Aorta (tissue), 5 donors: ENCODE data around the gene SMARCD1. TPM values are rescaled to one million over a fixed set of nuclear protein-coding genes. Genes with fewer than 3 reads are reported as not detected.

Experiments
- ATAC-seq: fragments of 200-7000 bp; cut with Tn5 transposase; one replicate; pipeline ENCODE4 v1.9.1; 2022; ENCODE audit warnings: moderate library complexity; ENCODE audit not compliant: low FRiP score
- DNase-seq, 2 donors: peaks; one replicate each; pipeline ENCODE4 v3.0.0-alpha.2; 2020
- H3K27ac ChIP-seq, 2 donors: one replicate each; pipeline ENCODE4 v1.5.1; 2013; ENCODE audit warnings: low read length in 2 of 2, mild to moderate bottlenecking in 2 of 2, moderate library complexity in 2 of 2, control low read depth in 1 of 2, inconsistent platforms in 1 of 2, low read depth in 1 of 2
- H3K27me3 ChIP-seq, 2 donors: one replicate each; pipeline ENCODE4 v1.6.1; 2013; ENCODE audit warnings: control low read depth in 1 of 2, low read length in 1 of 2, mild to moderate bottlenecking in 1 of 2, moderate library complexity in 1 of 2; ENCODE audit not compliant: insufficient read depth in 2 of 2, control insufficient read depth in 1 of 2
- H3K36me3 ChIP-seq, 2 donors: one replicate each; pipeline ENCODE4 v1.6.1; 2013; ENCODE audit warnings: control low read depth in 1 of 2, low read length in 1 of 2, mild to moderate bottlenecking in 1 of 2; ENCODE audit not compliant: insufficient read depth in 2 of 2, control insufficient read depth in 1 of 2
- H3K4me1 ChIP-seq, 2 donors: one replicate each; pipeline ENCODE4 v1.6.1; 2013; ENCODE audit warnings: low read length in 2 of 2, control low read depth in 1 of 2, mild to moderate bottlenecking in 1 of 2, moderate library complexity in 1 of 2; ENCODE audit not compliant: insufficient read depth in 2 of 2, control insufficient read depth in 1 of 2
- H3K4me3 ChIP-seq, 2 donors: one replicate each; pipeline ENCODE4 v1.5.1; 2013; ENCODE audit warnings: low read length in 2 of 2, control low read depth in 1 of 2, mild to moderate bottlenecking in 1 of 2
- H3K9me3 ChIP-seq: one replicate; pipeline ENCODE4 v1.6.1; 2013; ENCODE audit warnings: mild to moderate bottlenecking, low read length; ENCODE audit not compliant: control insufficient read depth
- WGBS, 2 donors: extraction: QIAGEN DNeasy Blood & Tissue Kit; methylation state at CpG; one replicate each; pipeline ENCODE4 v1.1.7; 2013; 5-methylcytosine and 5-hydroxymethylcytosine counted together
- intact Hi-C, 2 donors: fragments of 100-400 bp; cut with DNase I; formaldehyde crosslinking; loops; one replicate each; pipeline versions ENCODE4 v1.14.2 to v1.15.0; 2022
- polyA plus RNA-seq, 2 donors: library from polyadenylated mRNA; stranded (reverse); fragments of 200-250 nt; gene quantifications; one replicate each; pipeline ENCODE4 v1.2.3, GENCODE V29; 2013
- total RNA-seq, 2 donors: library from RNA; stranded (reverse); fragmentation: NEBNext Ultra II Directional; extraction: Animal tissue kit (Norgen Biotek cat#: 25700); gene quantifications; one replicate each; pipeline ENCODE4 v1.2.1, GENCODE V29; 2021
- donor health status: healthy with polysubstance abuse.
- donor health status: Bipolar disorder and iron deficiency.
- donor health status: DM: no; HTN: no; CAD: no.
- donor health status: DM: no; HTN: no; CAD: no.
- donor health status: DM: yes; HTN: yes; CAD: no.

The SMARCD1 gene
- total and polyA plus RNA-seq, 4 donors: 15.0 to 44.6 (median 30.5) TPM

DNA sequence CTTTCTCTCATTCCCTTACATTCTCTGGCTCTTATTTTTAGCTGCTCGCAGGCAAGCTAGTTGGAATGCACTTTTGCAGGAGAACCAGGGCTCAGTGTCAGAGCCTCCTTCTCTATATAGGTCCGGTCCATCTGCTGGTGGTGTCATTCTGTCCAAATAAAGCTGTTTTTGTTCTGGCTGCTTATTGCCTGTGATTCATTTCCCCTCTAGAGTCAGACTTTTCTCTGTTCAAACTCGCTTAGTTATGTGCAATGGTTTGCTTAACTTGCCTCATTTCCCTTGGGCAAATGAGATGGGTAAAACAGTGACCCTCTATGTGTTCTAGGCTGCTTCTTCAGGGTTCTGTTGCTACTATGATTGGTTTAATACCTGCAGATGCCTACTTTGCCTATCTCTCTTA is 2.9 kb downstream of the SMARCD1 start:
- 20 to 28% methylated on average over 3 of the region's 3 CpGs for WGBS, 2 donors
- Histone ChIP-seq H3K9me3 (no peaks in the 10 kb centered on the region), H3K4me1 (no peaks in the 10 kb centered on the region), H3K27me3 (no peaks in the 10 kb centered on the region), H3K27ac (no peak overlapping the region), H3K36me3 (peaks cover 2 to 5% of the 10 kb centered on the region in 2 donors), H3K4me3 (no peak overlapping the region)
- no peak for ATAC-seq
- DNase-seq: peak in 1 of 2 donors; percentile 8
- intact Hi-C loops: loop anchor here (2.0 to 10.0 kb wide), 4 partner anchors 23 to 227 kb away; partner anchors contain the start of gene CERS5 (in 1 of the 2)

DNA sequence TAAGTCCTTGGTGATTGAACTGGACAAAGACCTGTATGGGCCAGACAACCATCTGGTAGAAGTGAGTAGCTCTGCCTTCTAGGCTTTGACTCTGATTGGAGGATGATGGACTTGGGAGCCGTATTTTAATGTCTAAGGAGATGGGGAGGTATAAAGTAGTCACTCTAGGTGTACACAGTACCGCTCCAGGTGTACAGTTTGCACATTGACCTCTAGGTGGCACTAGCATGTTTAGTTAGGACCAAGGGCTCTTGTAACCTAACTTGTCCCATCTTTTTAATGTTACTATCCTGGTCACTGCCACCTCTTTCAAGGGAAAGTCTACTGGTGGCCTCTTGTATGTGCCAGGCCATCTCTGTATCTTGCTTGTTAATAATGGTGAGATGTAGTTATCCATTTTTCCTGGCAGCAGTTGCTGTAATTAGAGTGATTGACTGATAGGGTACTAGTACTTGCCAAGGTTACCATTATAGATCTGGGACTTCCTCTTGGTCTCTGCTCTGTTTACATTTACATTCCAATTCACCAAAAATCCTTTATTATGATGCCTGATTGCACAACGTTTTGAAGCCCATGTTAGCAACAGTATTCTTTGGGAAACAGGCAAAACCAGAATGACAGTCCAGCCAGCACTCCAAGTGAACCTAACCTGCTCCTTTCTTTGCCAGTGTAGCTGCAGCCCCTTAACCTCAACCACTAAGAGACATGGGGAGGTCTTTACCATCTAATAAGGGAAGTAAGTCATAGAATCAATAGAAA is 3.6 kb downstream of the SMARCD1 start:
- DNase-seq (peak in 1 of 2 donors; percentile 39), ATAC-seq (peak; percentile 53)
- Histone ChIP-seq H3K27me3 (no peaks in the 10 kb centered on the region), H3K9me3 (no peaks in the 10 kb centered on the region), H3K4me1 (no peaks in the 10 kb centered on the region), H3K27ac (no peak overlapping the region), H3K36me3 (peaks cover 2 to 5% of the 10 kb centered on the region in 2 donors), H3K4me3 (no peak overlapping the region)
- 20 to 26% methylated on average over 3 of the region's 3 CpGs for WGBS, 2 donors
- intact Hi-C loops: loop anchor here (2.0 to 10.0 kb wide), 4 partner anchors 22 to 226 kb away; partner anchors contain the start of gene CERS5 (in 1 of the 2)

DNA sequence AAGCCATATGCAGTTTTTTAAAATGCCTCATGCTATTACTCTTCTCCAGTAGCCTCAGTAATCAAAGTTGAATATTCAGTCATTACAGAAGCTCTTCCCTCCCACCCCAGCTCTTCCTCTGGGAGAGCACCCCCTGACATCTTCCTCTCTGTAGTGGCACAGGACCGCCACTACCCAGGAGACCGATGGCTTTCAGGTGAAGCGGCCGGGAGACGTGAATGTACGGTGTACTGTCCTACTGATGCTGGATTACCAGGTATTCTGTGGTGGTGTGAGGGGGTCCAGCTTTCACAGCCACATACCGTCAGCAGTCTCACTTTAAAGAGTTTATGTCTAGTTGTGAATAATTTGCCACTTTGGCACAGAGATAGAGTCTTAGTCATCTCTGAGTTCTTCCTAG is 4.6 kb downstream of the SMARCD1 start:
- no peak for ATAC-seq
- no peaks in the 10 kb centered on the region for H3K9me3 ChIP-seq
- no peaks in the 10 kb centered on the region for H3K4me1 ChIP-seq
- H3K36me3 ChIP-seq: peaks cover 5 to 6% of the 10 kb centered on the region in 2 donors
- DNase-seq: no peak
- H3K27ac ChIP-seq: no peak overlapping the region
- H3K4me3 ChIP-seq: no peak overlapping the region
- no peaks in the 10 kb centered on the region for H3K27me3 ChIP-seq
- WGBS, 2 donors: 93% methylated on average over 7 of the region's 7 CpGs
- intact Hi-C loops: loop anchor here (2.0 to 10.0 kb wide), 4 partner anchors 21 to 225 kb away; partner anchors contain the start of gene CERS5 (in 1 of the 2)

DNA sequence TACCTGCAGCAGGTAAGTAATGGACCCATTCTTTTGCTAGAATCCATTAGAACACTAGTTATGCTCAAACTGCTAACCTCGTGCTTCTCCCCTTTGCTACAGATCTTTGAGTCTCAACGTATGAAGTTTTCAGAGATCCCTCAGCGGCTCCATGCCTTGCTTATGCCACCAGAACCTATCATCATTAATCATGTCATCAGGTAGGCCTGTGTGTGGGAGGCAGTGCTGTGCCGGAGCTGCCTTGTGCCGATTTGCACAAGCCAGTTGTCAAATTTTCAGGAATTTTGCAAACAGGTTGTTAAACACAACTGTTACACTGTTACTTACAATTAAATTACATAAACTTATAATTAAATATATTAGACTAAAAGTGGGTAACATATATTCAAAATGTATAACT is 5.2 kb downstream of the SMARCD1 start:
- no peaks in the 10 kb centered on the region for H3K9me3 ChIP-seq
- intact Hi-C loops: no loop called here
- DNase-seq: no peak
- no peak for ATAC-seq
- peaks cover 5 to 6% of the 10 kb centered on the region in 2 donors for H3K36me3 ChIP-seq
- 47 to 56% methylated on average over 5 of the region's 5 CpGs for WGBS, 2 donors
- no peak overlapping the region for H3K27ac ChIP-seq
- no peaks in the 10 kb centered on the region for H3K27me3 ChIP-seq
- no peaks in the 10 kb centered on the region for H3K4me1 ChIP-seq
- no peak overlapping the region for H3K4me3 ChIP-seq

DNA sequence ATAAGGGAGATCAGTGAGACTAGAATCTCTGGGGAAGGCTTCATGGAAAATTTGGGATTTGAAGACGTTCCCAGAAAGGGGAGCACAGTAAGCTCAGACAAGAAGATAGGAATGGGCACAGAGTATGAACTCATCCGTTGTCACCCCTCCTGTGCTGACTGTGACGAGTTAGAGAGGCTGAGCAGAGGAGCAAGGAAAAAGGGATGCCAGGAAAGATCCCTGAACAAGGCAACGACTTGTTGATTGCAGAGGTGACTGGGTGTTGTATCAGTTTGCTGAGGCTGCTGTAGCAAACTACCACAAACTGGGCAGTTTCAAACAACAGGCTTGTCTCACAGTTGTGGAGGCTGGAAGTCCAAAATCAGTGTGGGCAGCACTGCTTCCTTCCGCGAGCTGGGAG is 12.8 kb downstream of the SMARCD1 start:
- Histone ChIP-seq H3K27me3 (no peaks in the 10 kb centered on the region), H3K36me3 (peaks cover 7 to 21% of the 10 kb centered on the region in 2 donors), H3K4me1 (no peaks in the 10 kb centered on the region), H3K4me3 (no peak overlapping the region), H3K9me3 (no peaks in the 10 kb centered on the region), H3K27ac (no peak overlapping the region)
- DNase-seq (no peak), ATAC-seq (no peak)
- 84 to 86% methylated on average over 6 of the region's 6 CpGs for WGBS, 2 donors
- intact Hi-C loops: no loop called here

DNA sequence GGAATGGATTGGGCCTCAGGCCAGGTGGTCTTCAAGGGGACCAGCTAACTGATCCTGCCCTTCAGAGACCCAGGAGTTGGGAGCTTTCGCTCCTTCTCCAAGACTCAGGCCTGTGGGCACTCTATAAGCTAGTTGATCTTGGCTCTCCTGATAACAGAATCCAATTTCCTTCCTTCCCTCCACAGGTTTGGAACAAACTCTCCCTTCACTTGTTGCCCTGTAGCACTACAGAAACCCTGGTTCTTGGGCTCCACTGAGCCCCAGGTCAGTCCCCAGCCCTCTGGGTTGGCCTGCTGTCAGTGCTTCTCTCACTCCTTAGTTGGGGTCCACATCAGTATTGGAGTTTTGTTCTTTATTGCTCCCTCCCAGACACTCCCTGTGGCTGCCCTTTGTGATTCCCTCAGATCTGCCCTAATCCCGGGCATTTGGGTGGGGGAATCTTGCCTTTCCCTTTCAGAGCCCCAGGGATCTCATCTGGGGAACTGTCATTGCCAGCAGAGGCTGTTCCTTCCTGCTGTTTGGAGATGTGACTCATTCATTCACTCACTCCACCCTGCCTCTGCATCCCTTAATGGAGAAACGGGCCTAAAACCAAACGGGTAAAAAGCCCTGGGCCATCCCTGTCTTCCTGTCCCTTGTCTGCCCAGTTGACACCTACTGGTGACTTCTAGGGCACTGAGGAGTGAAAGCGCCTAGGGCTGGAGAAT is 14.3 kb downstream of the SMARCD1 start:
- no peak for DNase-seq
- no peak overlapping the region for H3K4me3 ChIP-seq
- no peaks in the 10 kb centered on the region for H3K27me3 ChIP-seq
- H3K9me3 ChIP-seq: no peaks in the 10 kb centered on the region
- intact Hi-C loops: no loop called here
- H3K4me1 ChIP-seq: no peaks in the 10 kb centered on the region
- WGBS, 2 donors: 65 to 66% methylated on average over 5 of the region's 5 CpGs
- H3K27ac ChIP-seq: no peak overlapping the region
- peaks cover 7 to 18% of the 10 kb centered on the region in 2 donors for H3K36me3 ChIP-seq
- ATAC-seq: peak; percentile 31

DNA sequence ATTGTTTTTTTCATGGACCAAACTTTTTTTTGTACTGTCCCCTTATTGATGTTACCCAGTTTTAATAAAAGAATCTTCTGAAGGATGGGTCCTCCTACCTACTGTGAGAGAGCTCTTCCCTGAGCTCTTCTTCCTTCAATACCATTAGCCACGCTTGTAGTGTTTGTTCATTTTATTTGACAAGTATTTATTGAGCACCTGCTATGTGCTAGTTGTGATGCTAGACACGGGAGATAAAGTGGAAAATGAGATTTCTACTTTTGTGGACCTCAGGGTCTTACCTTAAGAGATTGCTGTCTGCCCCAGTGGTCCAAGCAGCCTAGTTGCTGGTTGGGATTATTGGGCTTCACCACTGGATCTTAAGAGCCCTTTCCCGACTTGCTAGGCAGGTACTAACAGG is 15.4 kb downstream of the SMARCD1 start:
- Histone ChIP-seq H3K27ac (no peak overlapping the region), H3K9me3 (no peaks in the 10 kb centered on the region), H3K4me3 (no peak overlapping the region), H3K27me3 (no peaks in the 10 kb centered on the region), H3K36me3 (peaks cover 7 to 16% of the 10 kb centered on the region in 2 donors), H3K4me1 (no peaks in the 10 kb centered on the region)
- ATAC-seq (no peak), DNase-seq (no peak)
- WGBS, 2 donors: 79 to 85% methylated on average over 3 of the region's 3 CpGs
- intact Hi-C loops: no loop called here

DNA sequence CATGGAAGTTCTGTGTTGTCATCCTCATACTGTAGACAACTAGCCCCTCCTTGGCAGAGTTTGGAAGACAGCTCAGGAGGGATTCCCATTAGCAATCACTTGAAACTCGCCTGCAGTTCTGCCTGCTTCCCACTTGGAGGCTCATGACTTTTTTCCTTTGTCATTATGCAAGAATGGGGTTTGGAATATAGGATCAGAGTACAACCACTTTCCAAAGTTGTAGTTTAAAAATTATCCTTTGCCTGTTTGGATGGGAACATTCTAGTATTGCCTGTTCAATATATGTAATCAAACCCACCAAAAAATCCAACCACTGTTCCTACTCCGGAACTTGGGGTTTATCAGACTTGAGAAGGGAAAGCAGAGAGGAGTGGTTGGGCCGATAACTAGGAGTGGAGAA is 16.5 kb downstream of the SMARCD1 start:
- no peak overlapping the region for H3K4me3 ChIP-seq
- intact Hi-C loops: no loop called here
- no peaks in the 10 kb centered on the region for H3K9me3 ChIP-seq
- no peak for ATAC-seq
- DNase-seq: no peak
- H3K36me3 ChIP-seq: peaks cover 7 to 10% of the 10 kb centered on the region in 2 donors
- no peak overlapping the region for H3K27ac ChIP-seq
- H3K4me1 ChIP-seq: no peaks in the 10 kb centered on the region
- H3K27me3 ChIP-seq: no peaks in the 10 kb centered on the region
- WGBS, 2 donors: 74 to 77% methylated on average over 3 of the region's 3 CpGs
